HCT116 (cell line): ENCODE data around the gene GRB2. TPM values are rescaled to one million over a fixed set of nuclear protein-coding genes. Genes with fewer than 3 reads are reported as not detected.

Source experiments
- ATAC-seq: fragments of 200-7000 bp; cut with Tn5 transposase; 2 replicates; pipeline ENCODE4 v1.9.1; 2020; ENCODE audit warnings: mild to moderate bottlenecking, moderate library complexity
- BruUV-seq: library from RNA; stranded (reverse); fragments of 400-500 nt; replicated peaks from 2 replicates; lab custom pipeline; 2021; lab: Mats Ljungman, UMichigan
- CTCF ChIA-PET: fragments of 300-600 bp; sonication (Branson Sonifier 250); formaldehyde crosslinking; loops from one replicate; lab custom pipeline; 2021; ENCODE audit warnings: antibody characterized with exemption; lab: Charles Lee
- POLR2A ChIA-PET: fragments of 300-600, 350-600 bp; sonication (Branson Sonifier 250); formaldehyde crosslinking; loops from one replicate; lab custom pipeline; 2021; ENCODE audit warnings: antibody characterized with exemption; lab: Charles Lee
- RAD21 ChIA-PET, 2 experiments: fragments of 300-600 bp; sonication (Branson Sonifier 250); formaldehyde crosslinking; loops; one replicate each; lab custom pipeline; 2023; ENCODE audit warnings: low total read pairs in 2 of 2; ENCODE audit not compliant: uncharacterized antibody in 2 of 2, unreplicated experiment in 2 of 2, low non-redundant PET in 1 of 2; lab: Charles Lee
- DNase-seq: peaks from one replicate; pipeline ENCODE4 v3.0.0-alpha.2; 2010; ENCODE audit warnings: low read depth, low spot score
- H2AFZ ChIP-seq: fragments of 200-600 bp; shearing (Covaris generic), sonication (generic); 2 replicates; pipeline ENCODE4 v1.6.1; 2017; ENCODE audit warnings: low read depth, mixed run types, mixed read lengths, antibody characterized with exemption, low read length; ENCODE audit not compliant: poor library complexity, severe bottlenecking
- H3K27ac ChIP-seq: 2 replicates; pipeline ENCODE4 v1.5.1; 2012; ENCODE audit warnings: low read depth, low read length
- H3K27me3 ChIP-seq: fragments of 200-600 bp; sonication (generic); 2 replicates; pipeline ENCODE4 v1.6.1; 2016; ENCODE audit warnings: mixed run types, low read length, mixed read lengths; ENCODE audit not compliant: insufficient read depth
- H3K36me3 ChIP-seq, 2 experiments: fragments of 200-500 bp in 1 of 2; fragments of 200-600 bp in 1 of 2; sonication (Bioruptor generic) in 1 of 2; sonication (generic) in 1 of 2; 2 replicates each; pipeline versions ENCODE4 v1.5.1 to v1.6.1; 2014 to 2016; ENCODE audit warnings: low read length in 2 of 2, inconsistent platforms in 1 of 2, mixed read lengths in 1 of 2, mixed run types in 1 of 2; ENCODE audit not compliant: insufficient read depth in 2 of 2, control insufficient read depth in 1 of 2
- H3K4me1 ChIP-seq, 2 experiments: fragments of 200-600 bp in 1 of 2; sonication (generic) in 1 of 2; 2 replicates each; pipeline versions ENCODE4 v1.5.1 to v1.6.1; 2012 to 2017; ENCODE audit warnings: low read length in 2 of 2, inconsistent platforms in 1 of 2, mild to moderate bottlenecking in 1 of 2, mixed read lengths in 1 of 2, mixed run types in 1 of 2, moderate library complexity in 1 of 2; ENCODE audit not compliant: insufficient read depth in 2 of 2, control insufficient read depth in 1 of 2
- H3K4me2 ChIP-seq: fragments of 200-600 bp; sonication (generic); 2 replicates; pipeline ENCODE4 v1.6.1; 2017; ENCODE audit warnings: mixed run types, low read length, mixed read lengths
- H3K4me3 ChIP-seq, 2 experiments: fragments of 200-600 bp in 1 of 2; sonication (generic) in 1 of 2; replicated peaks in 1 of 2; 2 replicates each; pipeline ENCODE4 v1.5.1; 2011 to 2016; ENCODE audit warnings: low read length in 2 of 2, control low read depth in 1 of 2, low read depth in 1 of 2, mild to moderate bottlenecking in 1 of 2, mixed read lengths in 1 of 2, mixed run types in 1 of 2
- H3K79me2 ChIP-seq: fragments of 200-600 bp; sonication (generic); 2 replicates; pipeline ENCODE4 v1.6.1; 2017; ENCODE audit warnings: mild to moderate bottlenecking, mixed run types, low read length, moderate library complexity, mixed read lengths; ENCODE audit not compliant: insufficient read depth
- H3K9ac ChIP-seq: fragments of 200-600 bp; sonication (generic); 2 replicates; pipeline ENCODE4 v1.6.1; 2016; ENCODE audit warnings: low read length, mixed read lengths
- H3K9me2 ChIP-seq: fragments of 200-600 bp; sonication (generic), shearing (Covaris generic); 2 replicates; pipeline ENCODE4 v1.6.1; 2017; ENCODE audit warnings: mixed run types, mild to moderate bottlenecking, moderate library complexity; ENCODE audit not compliant: insufficient read depth
- H3K9me3 ChIP-seq, 2 experiments: fragments of 200-500 bp in 1 of 2; fragments of 200-600 bp in 1 of 2; sonication (Bioruptor generic) in 1 of 2; sonication (generic) in 1 of 2; 2 replicates each; pipeline ENCODE4 v1.6.1; 2014 to 2017; ENCODE audit warnings: low read length in 2 of 2, mixed read lengths in 2 of 2, inconsistent platforms in 1 of 2, low read depth in 1 of 2, mild to moderate bottlenecking in 1 of 2, mixed run types in 1 of 2, moderate library complexity in 1 of 2; ENCODE audit not compliant: control insufficient read depth in 1 of 2, insufficient read depth in 1 of 2
- H4K20me1 ChIP-seq: fragments of 200-600 bp; sonication (generic), shearing (Covaris generic); 2 replicates; pipeline ENCODE4 v1.6.1; 2017; ENCODE audit warnings: mixed run types, mild to moderate bottlenecking, moderate library complexity; ENCODE audit not compliant: insufficient read depth
- EZH2 ChIP-seq: fragments of 200-600 bp; sonication (generic); IDR thresholded peaks from 2 replicates; pipeline ENCODE4 v1.6.1; 2017; ENCODE audit warnings: antibody characterized with exemption, mixed run types
- EZH2phosphoT487 ChIP-seq: fragments of 200-600 bp; IDR thresholded peaks from 2 replicates; pipeline ENCODE4 v1.6.1; 2018; ENCODE audit warnings: antibody characterized with exemption, borderline replicate concordance
- FOSL1 ChIP-seq: IDR thresholded peaks from 2 replicates; pipeline ENCODE4 v1.6.1; 2012; ENCODE audit warnings: low read depth
- POLR2A ChIP-seq: IDR thresholded peaks from 2 replicates; pipeline ENCODE4 v1.7.0; 2011; ENCODE audit warnings: borderline replicate concordance; ENCODE audit not compliant: insufficient read depth, insufficient read length; ENCODE audit errors: extremely low read depth
- REST ChIP-seq: IDR thresholded peaks from 2 replicates; pipeline ENCODE4 v1.6.1; 2012; ENCODE audit warnings: low read depth
- SIN3A ChIP-seq: IDR thresholded peaks from 2 replicates; pipeline ENCODE4 v1.6.1; 2012; ENCODE audit warnings: low read depth
- SP1 ChIP-seq: IDR thresholded peaks from 2 replicates; pipeline ENCODE4 v1.6.1; 2012; ENCODE audit warnings: low read depth
- YY1 ChIP-seq: IDR thresholded peaks from 2 replicates; pipeline ENCODE4 v1.6.1; 2011; ENCODE audit warnings: low read length, low read depth, moderate library complexity, mild to moderate bottlenecking; ENCODE audit not compliant: insufficient replicate concordance; ENCODE audit errors: extremely low read depth
- ZBTB33 ChIP-seq: IDR thresholded peaks from 2 replicates; pipeline ENCODE4 v1.6.1; 2011; ENCODE audit warnings: mild to moderate bottlenecking, low read length, moderate library complexity; ENCODE audit not compliant: insufficient replicate concordance; ENCODE audit errors: extremely low read depth
- ZFX ChIP-seq: fragments of 450-650 bp; IDR thresholded peaks from 2 replicates; pipeline ENCODE4 v1.6.1; 2017
- ZNF274 ChIP-seq: fragments of 200-500 bp; sonication (Bioruptor generic); IDR thresholded peaks from 2 replicates; pipeline ENCODE4 v1.6.1; 2014; ENCODE audit warnings: mild to moderate bottlenecking, low read depth, low read length, inconsistent platforms
- intact Hi-C: fragments of 100-400 bp; cut with micrococcal nuclease; formaldehyde crosslinking; loops from 2 replicates; pipeline ENCODE4 v1.10.0; 2022
- total RNA-seq: library from RNA; stranded (reverse); gene quantifications from one replicate; pipeline ENCODE4 v1.2.1, GENCODE V29; 2021; ENCODE audit not compliant: unreplicated experiment

GRB2 gene
- total RNA-seq, 1 experiment from 2014 or later = 146 TPM

GRCh38 chr17:75411328-75412067 is 6.0 kb upstream of the GRB2 start:
- no TSS peak for BruUV-seq

More at GRCh38 chr17:75411328-75412067, 6.0 kb upstream of the GRB2 start:
- ATAC-seq = no peak
- H3K36me3 ChIP-seq = no peaks in the 10 kb centered on the region
- intact Hi-C loops = loop anchor here (1.0 to 2.0 kb wide), 5 partner anchors 88 to 450 kb away; partner anchors contain the start of gene MIF4GD
- peaks cover 3 to 15% of the 10 kb centered on the region in 2 experiments for H3K4me1 ChIP-seq
- H3K9me2 ChIP-seq = no peaks in the 10 kb centered on the region
- peak overlapping the region; percentile 67; the same call in 1 of the 2 replicates for H3K4me2 ChIP-seq
- H3K27ac ChIP-seq = no peak overlapping the region
- no peaks in the 10 kb centered on the region for H3K79me2 ChIP-seq
- no peaks in the 10 kb centered on the region for H4K20me1 ChIP-seq
- no peak for DNase-seq
- peak overlapping the region; percentile 99 for H2AFZ ChIP-seq
- no peaks in the 10 kb centered on the region for H3K9me3 ChIP-seq
- RAD21 ChIA-PET = interaction anchor here (0.6 to 1.2 kb wide), 6 partner anchors 141 to 418 kb away, joined by 3 to 6 read pairs (median 5); partner anchors contain the start of genes MIF4GD (in 1 of the 2) and NT5C (in 1 of the 2)
- H3K4me3 ChIP-seq = no peak overlapping the region
- TF ChIP-seq ZFX (no peak), EZH2phosphoT487 (no peak), ZBTB33 (no peak), ZNF274 (no peak), SIN3A (no peak), POLR2A (no peak), REST (no peak), SP1 (no peak), EZH2 (no peak), FOSL1 (no peak), YY1 (no peak)
- CTCF ChIA-PET = interaction anchor here (0.8 to 2.1 kb wide), 8 partner anchors 75 to 450 kb away, joined by 3 to 18 read pairs (median 8); partner anchors contain the start of genes MIF4GD, NUP85 and SLC25A19
- peaks cover 5% of the 10 kb centered on the region; the same call in 1 of the 2 replicates for H3K27me3 ChIP-seq
- H3K9ac ChIP-seq = no peak overlapping the region
- POLR2A ChIA-PET = no interaction called here
